OCI-LY1 (cell line): Measurements from ENCODE around the gene CRIM1.
"Not testable (repeated sequence)": the region's sequence is repeated elsewhere in the genome, so short reads cannot be mapped to it uniquely, and the experiment has no call there.

Experiments
- H2AFZ ChIP-seq: fragments of 200-600 bp; sonication (generic), shearing (Covaris generic); 2 replicates; pipeline ENCODE4 v1.6.0; 2014; ENCODE audit warnings: antibody characterized with exemption, mild to moderate bottlenecking, low read length
- H3F3A ChIP-seq: fragments of 200-600 bp; sonication (generic), shearing (Covaris generic); 2 replicates; pipeline ENCODE4 v1.6.0; 2014; ENCODE audit warnings: mild to moderate bottlenecking, antibody characterized with exemption, low read length, moderate library complexity; ENCODE audit not compliant: insufficient read depth
- H3K27ac ChIP-seq: fragments of 200-600 bp; sonication (generic); 2 replicates; pipeline ENCODE4 v1.5.1; 2014; ENCODE audit warnings: low read length, mixed run types, mild to moderate bottlenecking, low read depth; ENCODE audit not compliant: poor library complexity, severe bottlenecking
- H3K27me3 ChIP-seq: fragments of 200-600 bp; sonication (generic); 2 replicates; pipeline ENCODE4 v1.6.0; 2014; ENCODE audit warnings: antibody characterized with exemption, mild to moderate bottlenecking, low read length, moderate library complexity; ENCODE audit not compliant: insufficient read depth
- H3K36me3 ChIP-seq: fragments of 200-600 bp; sonication (generic); 2 replicates; pipeline ENCODE4 v1.6.1; 2014; ENCODE audit warnings: mild to moderate bottlenecking, antibody characterized with exemption, low read length, moderate library complexity, mixed read lengths; ENCODE audit not compliant: insufficient read depth
- H3K4me1 ChIP-seq: fragments of 200-600 bp; sonication (generic); 2 replicates; pipeline ENCODE4 v1.5.1; 2014; ENCODE audit warnings: mild to moderate bottlenecking, low read length, moderate library complexity; ENCODE audit not compliant: insufficient read depth, severe bottlenecking
- H3K4me2 ChIP-seq: fragments of 200-600 bp; sonication (generic), shearing (Covaris generic); 2 replicates; pipeline ENCODE4 v1.6.1; 2014; ENCODE audit warnings: low read length
- H3K4me3 ChIP-seq: fragments of 200-600 bp; sonication (generic); 2 replicates; pipeline ENCODE4 v1.5.1; 2014; ENCODE audit warnings: low read length, low read depth, mild to moderate bottlenecking, mixed read lengths; ENCODE audit not compliant: poor library complexity, severe bottlenecking
- H3K79me2 ChIP-seq: fragments of 200-600 bp; shearing (Covaris generic); 2 replicates; pipeline ENCODE4 v1.6.1; 2016; ENCODE audit warnings: mixed run types, low read length, mixed read lengths; ENCODE audit not compliant: insufficient read depth
- H3K9ac ChIP-seq: fragments of 200-600 bp; sonication (generic), shearing (Covaris generic); 2 replicates; pipeline ENCODE4 v1.6.1; 2014; ENCODE audit warnings: mild to moderate bottlenecking, low read length, mixed read lengths
- H3K9me2 ChIP-seq: fragments of 200-600 bp; sonication (generic), shearing (Covaris generic); 2 replicates; pipeline ENCODE4 v1.6.1; 2014; ENCODE audit warnings: low read depth, mild to moderate bottlenecking, low read length, mixed read lengths
- H3K9me3 ChIP-seq: fragments of 200-600 bp; shearing (Covaris generic); 2 replicates; pipeline ENCODE4 v1.6.1; 2014; ENCODE audit warnings: low read length, mixed read lengths
- H4K20me1 ChIP-seq: fragments of 200-600 bp; sonication (generic), shearing (Covaris generic); 2 replicates; pipeline ENCODE4 v1.6.0; 2016; ENCODE audit warnings: mild to moderate bottlenecking, low read length; ENCODE audit not compliant: insufficient read depth
- CTCF ChIP-seq: fragments of 200-600 bp; sonication (generic), shearing (Covaris generic); IDR thresholded peaks from 2 replicates; pipeline ENCODE4 v1.5.1; 2017; ENCODE audit warnings: mild to moderate bottlenecking, antibody characterized with exemption, low read length, moderate library complexity, mixed read lengths
- EZH2 ChIP-seq: fragments of 200-600 bp; sonication (generic), shearing (Covaris generic); IDR thresholded peaks from 2 replicates; pipeline ENCODE4 v1.8.0; 2017; ENCODE audit warnings: borderline replicate concordance, mixed run types, mild to moderate bottlenecking, antibody characterized with exemption, low read length, moderate library complexity, mixed read lengths

Gene CRIM1

DNA sequence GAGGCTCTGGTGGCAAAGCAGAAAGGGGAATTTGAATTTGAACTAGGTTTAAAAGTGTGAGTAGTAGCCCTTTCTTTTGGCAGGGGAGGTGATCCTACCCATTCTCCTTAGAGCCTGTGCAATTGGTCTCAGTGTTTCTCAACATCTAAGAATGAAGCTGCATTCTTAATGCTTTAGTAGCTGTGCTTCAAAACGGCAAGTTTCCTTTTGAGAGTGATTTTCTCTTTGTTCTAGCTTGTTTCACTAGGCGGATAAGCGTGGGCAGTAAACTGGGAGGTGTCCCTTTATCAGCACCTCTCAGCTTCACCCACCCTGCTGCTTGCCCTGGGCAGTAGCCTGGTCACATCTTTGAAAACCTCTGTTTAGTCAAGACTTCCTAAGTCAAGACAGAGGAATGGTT lies 6.7 kb downstream of the CRIM1 start:
- H3K9me2 ChIP-seq: no peaks in the 10 kb centered on the region
- no peak overlapping the region for H3K4me3 ChIP-seq
- H3K9ac ChIP-seq: no peak overlapping the region
- H3K36me3 ChIP-seq: no peaks in the 10 kb centered on the region
- H2AFZ ChIP-seq: no peak overlapping the region
- no peaks in the 10 kb centered on the region for H3K9me3 ChIP-seq
- no peaks in the 10 kb centered on the region for H3F3A ChIP-seq
- no peaks in the 10 kb centered on the region for H4K20me1 ChIP-seq
- H3K27me3 ChIP-seq: no peaks in the 10 kb centered on the region
- no peak overlapping the region for H3K4me2 ChIP-seq
- H3K79me2 ChIP-seq: no peaks in the 10 kb centered on the region
- H3K27ac ChIP-seq: no peak overlapping the region
- no peak for TF ChIP-seq CTCF
- TF ChIP-seq EZH2: no peak
- H3K4me1 ChIP-seq: no peaks in the 10 kb centered on the region

- H3K27me3 ChIP-seq, H3K4me2 ChIP-seq, H3K9me2 ChIP-seq, H3K4me1 ChIP-seq, H3K79me2 ChIP-seq, H4K20me1 ChIP-seq, H3F3A ChIP-seq, H2AFZ ChIP-seq, H3K9me3 ChIP-seq, H3K27ac ChIP-seq, H3K4me3 ChIP-seq, H3K36me3 ChIP-seq, H3K9ac ChIP-seq: not testable (repeated sequence)
Observed at GRCh38 chr2:36363085-36363484, 7.5 kb downstream of the CRIM1 start.

DNA sequence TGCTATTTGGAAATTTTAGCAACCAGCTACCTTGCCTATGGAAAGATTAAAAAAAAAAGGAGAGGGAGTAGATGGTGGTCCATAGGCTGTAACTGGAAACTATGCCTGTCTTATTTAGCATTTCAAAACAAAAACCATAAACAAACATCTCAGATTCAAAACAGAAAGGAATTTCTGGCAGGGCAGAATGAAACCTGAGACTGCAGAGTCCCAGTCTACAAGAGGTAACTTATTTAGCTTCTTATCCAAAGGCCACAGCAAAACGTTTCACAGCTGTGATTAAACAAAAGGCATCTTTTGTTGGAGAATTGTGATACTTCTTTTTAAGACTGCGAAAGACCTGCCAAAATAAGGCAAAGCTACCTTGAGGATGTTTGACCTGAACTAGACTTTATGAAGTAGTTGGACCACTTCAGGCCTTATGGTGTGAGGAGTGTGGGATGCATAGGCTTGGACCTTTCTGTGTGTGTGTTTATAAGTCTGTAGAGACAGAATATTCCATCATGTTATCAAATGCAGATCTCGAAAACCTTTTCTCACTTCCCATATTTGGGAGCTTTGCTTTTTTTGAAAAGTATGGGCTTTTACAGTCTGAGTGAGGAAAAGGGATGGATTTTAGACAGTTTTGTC lies 11.0 kb downstream of the CRIM1 start:
- Histone ChIP-seq H3K4me2 (no peak overlapping the region), H3K9ac (no peak overlapping the region), H3K9me2 (no peaks in the 10 kb centered on the region), H3K27me3 (no peaks in the 10 kb centered on the region), H2AFZ (no peak overlapping the region), H3K79me2 (no peaks in the 10 kb centered on the region), H3F3A (no peaks in the 10 kb centered on the region), H3K4me1 (no peaks in the 10 kb centered on the region), H4K20me1 (no peaks in the 10 kb centered on the region), H3K4me3 (no peak overlapping the region), H3K36me3 (no peaks in the 10 kb centered on the region), H3K27ac (no peak overlapping the region), H3K9me3 (no peaks in the 10 kb centered on the region)
- TF ChIP-seq EZH2: no peak
- TF ChIP-seq CTCF: no peak

DNA sequence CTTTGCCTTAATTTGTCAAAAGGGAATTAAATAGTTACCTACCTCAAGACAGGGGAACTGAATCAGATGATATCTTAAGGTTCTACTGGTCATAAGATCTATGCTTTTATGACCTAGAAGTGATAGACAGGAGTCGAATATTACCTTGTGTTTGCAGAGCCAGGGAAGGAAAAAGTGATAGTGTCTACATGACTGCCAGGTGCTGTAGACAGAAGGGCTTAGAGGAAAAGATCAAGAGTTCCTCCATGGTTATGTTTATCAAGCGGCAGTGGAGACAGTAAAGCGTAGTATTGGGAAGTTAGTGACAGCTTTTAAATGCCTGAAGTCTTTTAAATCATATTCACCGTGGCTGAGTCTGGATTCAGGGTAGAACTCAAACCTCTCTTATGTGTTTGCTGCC lies 11.9 kb downstream of the CRIM1 start:
- Histone ChIP-seq H3K27ac (no peak overlapping the region), H3K36me3 (no peaks in the 10 kb centered on the region), H4K20me1 (no peaks in the 10 kb centered on the region), H3K4me1 (no peaks in the 10 kb centered on the region), H3F3A (no peaks in the 10 kb centered on the region), H3K9me2 (no peaks in the 10 kb centered on the region), H3K9ac (no peak overlapping the region), H3K79me2 (no peaks in the 10 kb centered on the region), H3K9me3 (no peaks in the 10 kb centered on the region), H3K4me2 (no peak overlapping the region), H3K4me3 (no peak overlapping the region), H3K27me3 (no peaks in the 10 kb centered on the region), H2AFZ (no peak overlapping the region)
- TF ChIP-seq EZH2 (no peak), CTCF (no peak)
